ENCODE measurements around the gene TDRD9. TPM values are rescaled to one million over a fixed set of nuclear protein-coding genes. Genes with fewer than 3 reads are reported as not detected.

TDRD9 gene
- total and polyA plus RNA-seq, 4 donors, result 1.1 to 2.7 (median 2.0) TPM

DNA sequence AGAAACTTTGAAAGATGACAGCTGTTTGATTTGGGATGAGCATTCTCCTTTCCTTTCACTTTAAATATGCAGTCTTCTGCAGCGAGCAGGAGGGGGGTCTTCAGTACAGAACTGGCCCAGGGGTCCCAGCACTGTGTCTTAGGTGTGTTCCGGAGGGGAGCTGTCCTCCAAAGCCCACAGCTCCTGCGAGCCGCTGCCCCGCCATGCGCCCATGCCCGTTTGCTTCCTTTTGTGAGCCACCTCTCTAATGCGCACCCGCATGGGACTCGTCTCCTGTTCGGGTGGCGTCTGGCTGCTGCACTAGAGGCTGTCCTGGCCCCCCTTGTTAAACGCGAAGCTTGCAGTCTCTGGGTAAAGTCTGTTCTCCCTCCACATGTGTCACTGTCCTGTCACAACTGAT lies 108.8 kb downstream of the TDRD9 start:
- H3K4me1 ChIP-seq (ENCODE audit: control insufficient read depth in 1 of 2, insufficient read depth in 2 of 2, low read length in 2 of 2), result no peaks in the 10 kb centered on the region
- no peak overlapping the region for H3K27ac ChIP-seq (ENCODE audit: low read depth in 1 of 2, low read length in 2 of 2)
- WGBS, 2 donors, result 85 to 87% methylated on average over 14 of the region's 14 CpGs
- no peaks in the 10 kb centered on the region for H3K27me3 ChIP-seq (ENCODE audit: control insufficient read depth in 1 of 2, insufficient read depth in 2 of 2, low read length in 1 of 2)
- H3K4me3 ChIP-seq (ENCODE audit: low read length in 2 of 2), result no peak overlapping the region
- no peak for ATAC-seq (ENCODE audit: low FRiP score)
- no peaks in the 10 kb centered on the region for H3K9me3 ChIP-seq (ENCODE audit: control insufficient read depth, low read length)
- intact Hi-C loops (cut with DNase I), result no loop called here
- no peak for DNase-seq
- H3K36me3 ChIP-seq (ENCODE audit: control insufficient read depth in 1 of 2, insufficient read depth in 2 of 2, low read length in 1 of 2), result no peaks in the 10 kb centered on the region

- Histone ChIP-seq H3K4me3 (ENCODE audit: low read length in 2 of 2) (no peak overlapping the region), H3K9me3 (ENCODE audit: control insufficient read depth, low read length) (no peaks in the 10 kb centered on the region), H3K36me3 (ENCODE audit: control insufficient read depth in 1 of 2, insufficient read depth in 2 of 2, low read length in 1 of 2) (no peaks in the 10 kb centered on the region), H3K27ac (ENCODE audit: low read depth in 1 of 2, low read length in 2 of 2) (no peak overlapping the region), H3K27me3 (ENCODE audit: control insufficient read depth in 1 of 2, insufficient read depth in 2 of 2, low read length in 1 of 2) (no peaks in the 10 kb centered on the region), H3K4me1 (ENCODE audit: control insufficient read depth in 1 of 2, insufficient read depth in 2 of 2, low read length in 2 of 2) (no peaks in the 10 kb centered on the region)
- WGBS, 2 donors, result 37 to 49% methylated on average over 3 of the region's 3 CpGs
- no peak for DNase-seq
- intact Hi-C loops (cut with DNase I), result no loop called here
- ATAC-seq (ENCODE audit: low FRiP score), result no peak
Observed at GRCh38 chr14:104037903-104038302, 109.6 kb downstream of the TDRD9 start.

DNA sequence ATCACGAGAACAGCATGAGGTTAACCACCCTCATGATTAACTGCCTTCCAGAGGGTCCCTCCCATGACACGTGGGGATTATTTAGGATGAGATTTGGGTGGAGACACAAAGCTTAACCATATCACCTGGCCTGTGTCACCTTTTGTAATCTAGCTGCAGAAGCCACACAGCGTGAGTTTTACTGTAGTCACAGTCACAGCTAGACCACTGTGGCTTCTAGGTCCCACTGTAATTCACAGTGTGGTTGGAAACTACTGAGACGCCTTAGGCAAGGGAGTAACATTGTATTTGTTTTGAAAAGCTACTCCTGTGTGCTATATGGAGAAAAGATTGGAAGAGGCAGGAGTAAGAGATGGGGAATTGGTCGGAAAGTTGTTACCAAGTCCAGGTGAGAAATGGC lies 111.0 kb downstream of the TDRD9 start:
- no peaks in the 10 kb centered on the region for H3K4me1 ChIP-seq (ENCODE audit: control insufficient read depth in 1 of 2, insufficient read depth in 2 of 2, low read length in 2 of 2)
- H3K9me3 ChIP-seq (ENCODE audit: control insufficient read depth, low read length), result no peaks in the 10 kb centered on the region
- no peak overlapping the region for H3K4me3 ChIP-seq (ENCODE audit: low read length in 2 of 2)
- H3K36me3 ChIP-seq (ENCODE audit: control insufficient read depth in 1 of 2, insufficient read depth in 2 of 2, low read length in 1 of 2), result no peaks in the 10 kb centered on the region
- no peaks in the 10 kb centered on the region for H3K27me3 ChIP-seq (ENCODE audit: control insufficient read depth in 1 of 2, insufficient read depth in 2 of 2, low read length in 1 of 2)
- no peak overlapping the region for H3K27ac ChIP-seq (ENCODE audit: low read depth in 1 of 2, low read length in 2 of 2)
- ATAC-seq (ENCODE audit: low FRiP score) (no peak), DNase-seq (no peak)
- intact Hi-C loops (cut with DNase I), result no loop called here
- 77 to 78% methylated on average over 5 of the region's 5 CpGs for WGBS, 2 donors

DNA sequence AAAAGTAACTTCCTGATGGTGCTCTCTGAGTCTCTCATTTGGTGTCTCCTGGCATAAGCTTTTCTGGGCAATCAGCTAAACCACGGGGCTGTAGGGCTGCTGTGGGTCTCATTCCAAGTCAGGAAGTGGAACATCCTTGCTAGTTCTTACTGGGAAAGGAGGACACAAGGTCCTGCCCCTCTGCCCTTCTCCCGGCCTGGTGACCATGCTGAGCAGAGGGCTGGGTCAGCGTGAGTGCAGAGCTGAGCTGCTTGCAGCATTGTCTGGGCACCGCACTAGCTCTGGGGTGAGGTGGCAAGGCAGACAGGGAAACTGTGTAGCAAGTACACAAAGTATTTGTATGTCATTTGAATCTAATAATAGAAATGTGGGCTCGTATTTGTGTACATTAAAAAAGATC lies 112.3 kb downstream of the TDRD9 start:
- H3K4me1 ChIP-seq (ENCODE audit: control insufficient read depth in 1 of 2, insufficient read depth in 2 of 2, low read length in 2 of 2), result no peaks in the 10 kb centered on the region
- DNase-seq (no peak), ATAC-seq (ENCODE audit: low FRiP score) (no peak)
- no peak overlapping the region for H3K27ac ChIP-seq (ENCODE audit: low read depth in 1 of 2, low read length in 2 of 2)
- no peak overlapping the region for H3K4me3 ChIP-seq (ENCODE audit: low read length in 2 of 2)
- WGBS, 2 donors, result 47 to 55% methylated on average over 5 of the region's 5 CpGs
- no peaks in the 10 kb centered on the region for H3K9me3 ChIP-seq (ENCODE audit: control insufficient read depth, low read length)
- intact Hi-C loops (cut with DNase I), result no loop called here
- H3K27me3 ChIP-seq (ENCODE audit: control insufficient read depth in 1 of 2, insufficient read depth in 2 of 2, low read length in 1 of 2), result no peaks in the 10 kb centered on the region
- H3K36me3 ChIP-seq (ENCODE audit: control insufficient read depth in 1 of 2, insufficient read depth in 2 of 2, low read length in 1 of 2), result no peaks in the 10 kb centered on the region

DNA sequence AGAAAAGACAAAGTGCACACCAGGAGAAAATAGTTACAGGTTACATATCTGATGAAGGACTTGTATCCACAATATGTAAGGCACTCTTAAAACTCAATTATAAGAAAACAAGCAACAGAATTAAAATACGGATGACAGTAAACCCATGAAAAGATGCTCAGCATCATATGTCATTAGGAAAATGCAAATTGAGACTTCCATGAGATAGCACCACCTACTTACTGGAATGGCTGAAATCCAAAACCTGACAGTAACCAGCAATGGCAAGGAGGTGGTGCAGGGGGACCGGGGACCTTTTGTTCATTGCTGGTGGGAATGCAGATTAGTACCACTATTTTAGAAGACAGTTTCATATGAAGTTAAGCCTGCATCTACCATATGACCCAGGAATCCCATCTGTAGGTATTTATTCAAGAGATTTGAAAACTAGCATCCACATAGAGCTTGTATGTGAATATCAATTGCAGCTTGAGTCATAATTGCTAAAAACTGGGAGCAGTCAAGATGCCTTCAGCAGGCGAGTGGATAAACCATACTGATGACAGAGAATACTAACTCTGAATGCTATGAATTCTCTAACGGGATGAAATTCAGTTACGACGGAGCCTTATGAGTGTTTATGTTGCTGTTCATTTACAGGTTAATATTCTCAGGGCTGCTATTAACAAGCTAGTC lies 113.3 kb downstream of the TDRD9 start:
- Histone ChIP-seq H3K36me3 (ENCODE audit: control insufficient read depth in 1 of 2, insufficient read depth in 2 of 2, low read length in 1 of 2) (no peaks in the 10 kb centered on the region), H3K27me3 (ENCODE audit: control insufficient read depth in 1 of 2, insufficient read depth in 2 of 2, low read length in 1 of 2) (no peaks in the 10 kb centered on the region), H3K4me3 (ENCODE audit: low read length in 2 of 2) (no peak overlapping the region), H3K9me3 (ENCODE audit: control insufficient read depth, low read length) (no peaks in the 10 kb centered on the region), H3K27ac (ENCODE audit: low read depth in 1 of 2, low read length in 2 of 2) (no peak overlapping the region), H3K4me1 (ENCODE audit: control insufficient read depth in 1 of 2, insufficient read depth in 2 of 2, low read length in 2 of 2) (no peaks in the 10 kb centered on the region)
- WGBS, 2 donors, result 91 to 93% methylated on average over 6 of the region's 6 CpGs
- DNase-seq (no peak), ATAC-seq (ENCODE audit: low FRiP score) (no peak)
- intact Hi-C loops (cut with DNase I), result no loop called here

DNA sequence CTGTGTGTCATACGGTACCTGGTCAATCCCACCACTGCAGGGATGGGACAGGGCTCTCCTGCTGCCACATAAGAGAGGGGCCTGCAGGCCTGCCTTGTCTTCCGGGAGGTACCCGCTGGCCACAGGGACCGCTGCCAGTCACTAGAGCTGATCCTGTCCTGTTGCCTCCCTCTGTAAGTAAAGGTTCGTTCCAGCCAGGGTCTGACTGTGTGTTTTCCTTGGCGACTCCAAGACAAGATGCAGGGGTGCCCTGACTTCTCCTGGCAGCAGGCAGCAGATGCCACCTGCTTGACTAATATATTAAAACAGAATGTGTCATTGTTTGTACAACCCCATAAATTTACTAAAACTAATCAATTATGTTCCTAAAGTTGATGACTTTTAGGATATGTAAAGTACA lies 115.8 kb downstream of the TDRD9 start:
- no peak for DNase-seq
- 46 to 52% methylated on average over 6 of the region's 6 CpGs for WGBS, 2 donors
- intact Hi-C loops (cut with DNase I), result no loop called here
- Histone ChIP-seq H3K27ac (ENCODE audit: low read depth in 1 of 2, low read length in 2 of 2) (no peak overlapping the region), H3K27me3 (ENCODE audit: control insufficient read depth in 1 of 2, insufficient read depth in 2 of 2, low read length in 1 of 2) (no peaks in the 10 kb centered on the region), H3K4me1 (ENCODE audit: control insufficient read depth in 1 of 2, insufficient read depth in 2 of 2, low read length in 2 of 2) (no peaks in the 10 kb centered on the region), H3K9me3 (ENCODE audit: control insufficient read depth, low read length) (no peaks in the 10 kb centered on the region), H3K36me3 (ENCODE audit: control insufficient read depth in 1 of 2, insufficient read depth in 2 of 2, low read length in 1 of 2) (no peaks in the 10 kb centered on the region), H3K4me3 (ENCODE audit: low read length in 2 of 2) (no peak overlapping the region)
- ATAC-seq (ENCODE audit: low FRiP score), result no peak

DNA sequence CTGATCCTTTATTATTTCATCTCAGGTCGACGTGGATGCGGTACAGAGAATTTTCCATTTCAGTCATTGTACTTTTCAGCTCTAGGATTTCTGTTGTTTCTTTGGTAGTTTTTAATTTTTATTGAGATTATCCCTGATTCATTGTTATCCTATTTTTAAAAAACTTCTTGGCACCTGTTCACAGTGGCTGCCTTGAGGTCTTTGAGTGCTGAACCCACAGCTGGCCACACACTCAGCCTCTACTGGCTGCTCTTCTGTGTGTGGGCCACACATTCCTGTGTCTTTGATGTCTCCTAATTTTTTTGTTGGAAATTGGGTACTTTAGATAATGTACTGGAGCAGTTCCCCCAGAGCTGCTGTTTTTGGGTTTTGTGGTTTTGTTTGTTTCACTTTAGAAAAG lies 119.5 kb downstream of the TDRD9 start:
- intact Hi-C loops (cut with DNase I), result no loop called here
- no peaks in the 10 kb centered on the region for H3K27me3 ChIP-seq (ENCODE audit: control insufficient read depth in 1 of 2, insufficient read depth in 2 of 2, low read length in 1 of 2)
- no peaks in the 10 kb centered on the region for H3K9me3 ChIP-seq (ENCODE audit: control insufficient read depth, low read length)
- no peak overlapping the region for H3K4me3 ChIP-seq (ENCODE audit: low read length in 2 of 2)
- no peak overlapping the region for H3K27ac ChIP-seq (ENCODE audit: low read depth in 1 of 2, low read length in 2 of 2)
- WGBS, 2 donors, result 92 to 99% methylated on average over 3 of the region's 3 CpGs
- ATAC-seq (ENCODE audit: low FRiP score) (no peak), DNase-seq (no peak)
- no peaks in the 10 kb centered on the region for H3K4me1 ChIP-seq (ENCODE audit: control insufficient read depth in 1 of 2, insufficient read depth in 2 of 2, low read length in 2 of 2)
- H3K36me3 ChIP-seq (ENCODE audit: control insufficient read depth in 1 of 2, insufficient read depth in 2 of 2, low read length in 1 of 2), result no peaks in the 10 kb centered on the region

DNA sequence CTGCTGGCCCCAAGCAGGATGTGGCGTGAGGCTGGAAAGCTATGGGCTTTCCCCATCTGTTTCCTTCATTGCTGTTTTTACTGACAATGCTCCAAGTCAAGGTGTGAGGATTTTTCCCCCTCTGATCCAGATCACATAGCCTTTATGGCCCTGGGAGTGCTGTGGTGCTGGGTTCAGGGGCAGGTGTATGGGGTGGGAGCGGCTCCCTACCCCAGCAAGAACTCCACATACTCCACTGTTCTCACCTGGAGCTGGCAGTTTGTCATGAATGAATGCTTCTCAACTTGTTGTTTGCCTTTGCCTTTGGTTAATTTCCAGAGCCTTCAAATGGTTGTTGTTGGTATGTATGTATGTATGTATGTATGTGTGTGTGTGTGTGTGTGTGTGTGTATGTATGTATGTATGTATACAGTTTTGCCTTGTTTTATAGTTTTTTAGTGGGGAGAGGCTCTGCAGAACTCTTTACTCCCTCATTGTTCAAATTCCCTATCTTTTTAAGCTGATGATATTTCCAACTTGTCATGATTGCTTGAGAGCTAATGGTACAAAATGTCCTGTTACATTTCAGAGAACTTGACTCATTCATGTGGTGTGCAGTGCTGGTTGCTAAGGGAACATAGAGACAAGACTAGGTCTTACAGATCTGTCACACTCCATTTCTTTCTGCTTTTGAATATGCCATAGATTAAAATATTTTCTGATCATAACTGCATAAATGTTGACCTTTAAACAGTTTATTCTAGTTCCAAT lies 120.7 kb downstream of the TDRD9 start:
- ATAC-seq (ENCODE audit: low FRiP score), result no peak
- H3K4me3 ChIP-seq (ENCODE audit: low read length in 2 of 2), result no peak overlapping the region
- 92 to 100% methylated on average over 2 of the region's 2 CpGs for WGBS, 2 donors
- H3K27me3 ChIP-seq (ENCODE audit: control insufficient read depth in 1 of 2, insufficient read depth in 2 of 2, low read length in 1 of 2), result no peaks in the 10 kb centered on the region
- H3K36me3 ChIP-seq (ENCODE audit: control insufficient read depth in 1 of 2, insufficient read depth in 2 of 2, low read length in 1 of 2), result no peaks in the 10 kb centered on the region
- no peaks in the 10 kb centered on the region for H3K4me1 ChIP-seq (ENCODE audit: control insufficient read depth in 1 of 2, insufficient read depth in 2 of 2, low read length in 2 of 2)
- H3K9me3 ChIP-seq (ENCODE audit: control insufficient read depth, low read length), result no peaks in the 10 kb centered on the region
- H3K27ac ChIP-seq (ENCODE audit: low read depth in 1 of 2, low read length in 2 of 2), result no peak overlapping the region
- no peak for DNase-seq
- intact Hi-C loops (cut with DNase I), result no loop called here

DNA sequence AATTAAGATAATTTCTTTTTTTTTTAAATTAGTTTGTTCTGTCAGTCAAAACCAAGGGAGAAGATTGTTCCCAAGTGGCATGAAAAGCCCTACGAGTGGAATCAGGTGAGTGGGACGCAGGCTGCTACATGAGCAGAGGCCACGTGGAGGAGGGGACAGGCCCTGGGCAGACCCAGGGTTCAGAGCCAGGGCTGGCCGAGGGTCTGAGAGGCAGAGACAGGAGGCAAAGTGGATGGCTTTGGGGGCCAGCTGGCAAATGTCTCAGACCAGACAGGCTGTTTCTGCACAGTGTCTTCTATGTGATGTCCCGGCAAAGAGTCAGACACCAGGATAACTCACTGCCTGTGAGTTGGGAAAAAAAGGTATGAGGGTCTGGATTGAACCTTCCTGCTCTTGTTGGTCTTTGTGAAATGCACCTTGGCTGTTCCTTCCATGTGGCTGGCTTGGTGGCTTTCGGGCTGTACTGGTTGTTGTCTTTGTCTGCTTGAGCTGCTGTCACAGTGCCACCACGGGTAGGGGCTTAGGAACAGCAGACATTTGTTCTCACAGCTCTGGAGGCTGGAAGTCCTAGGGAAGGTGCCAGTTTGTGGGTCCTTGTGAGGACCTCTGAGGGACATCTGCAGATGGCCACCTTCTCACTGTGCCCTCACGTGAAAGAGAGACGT lies 121.5 kb downstream of the TDRD9 start:
- Histone ChIP-seq H3K36me3 (ENCODE audit: control insufficient read depth in 1 of 2, insufficient read depth in 2 of 2, low read length in 1 of 2) (no peaks in the 10 kb centered on the region), H3K4me1 (ENCODE audit: control insufficient read depth in 1 of 2, insufficient read depth in 2 of 2, low read length in 2 of 2) (no peaks in the 10 kb centered on the region), H3K27me3 (ENCODE audit: control insufficient read depth in 1 of 2, insufficient read depth in 2 of 2, low read length in 1 of 2) (no peaks in the 10 kb centered on the region), H3K9me3 (ENCODE audit: control insufficient read depth, low read length) (no peaks in the 10 kb centered on the region), H3K27ac (ENCODE audit: low read depth in 1 of 2, low read length in 2 of 2) (no peak overlapping the region), H3K4me3 (ENCODE audit: low read length in 2 of 2) (no peak overlapping the region)
- DNase-seq (no peak), ATAC-seq (ENCODE audit: low FRiP score) (no peak)
- intact Hi-C loops (cut with DNase I), result no loop called here
- 79 to 87% methylated on average over 9 of the region's 9 CpGs for WGBS, 2 donors
